Parathyroid adenoma (tissue), 2 donors: ENCODE data around the gene MAPK13.

Experiments used
- H2AFZ ChIP-seq: fragments of 300-600 bp; sonication (generic); one replicate; pipeline ENCODE4 v1.7.0; 2017; ENCODE audit warnings: antibody characterized with exemption, mild to moderate bottlenecking
- H3K27ac ChIP-seq: fragments of 300-600 bp; sonication (generic); one replicate; pipeline ENCODE4 v1.7.0; 2017
- H3K27me3 ChIP-seq: fragments of 300-600 bp; sonication (generic); one replicate; pipeline ENCODE4 v1.7.0; 2017; ENCODE audit warnings: low read length; ENCODE audit not compliant: control insufficient read depth, insufficient read depth
- H3K36me3 ChIP-seq: fragments of 300-600 bp; sonication (generic); one replicate; pipeline ENCODE4 v1.7.0; 2017; ENCODE audit warnings: low read length; ENCODE audit not compliant: control insufficient read depth, insufficient read depth
- H3K4me1 ChIP-seq: fragments of 300-600 bp; sonication (generic); one replicate; pipeline ENCODE4 v1.7.0; 2017; ENCODE audit warnings: control low read depth
- H3K4me2 ChIP-seq: fragments of 300-600 bp; sonication (generic); one replicate; pipeline ENCODE4 v1.7.0; 2017; ENCODE audit warnings: low read length
- H3K4me3 ChIP-seq: fragments of 300-600 bp; sonication (generic); one replicate; pipeline ENCODE4 v1.7.0; 2017; ENCODE audit warnings: low read depth, low read length
- H3K79me2 ChIP-seq: fragments of 300-600 bp; sonication (generic); one replicate; pipeline ENCODE4 v1.7.0; 2017; ENCODE audit warnings: control low read depth
- H3K9ac ChIP-seq: fragments of 300-600 bp; sonication (generic); one replicate; pipeline ENCODE4 v1.7.0; 2017; ENCODE audit warnings: mild to moderate bottlenecking
- H3K9me3 ChIP-seq: fragments of 300-600 bp; sonication (generic); one replicate; pipeline ENCODE4 v1.7.0; 2017; ENCODE audit warnings: low read length; ENCODE audit not compliant: control insufficient read depth
- CTCF ChIP-seq: fragments of 300-600 bp; sonication (generic); IDR thresholded peaks from one replicate; pipeline ENCODE4 v1.7.0; 2017; ENCODE audit warnings: antibody characterized with exemption, mild to moderate bottlenecking
- donor health status: primary hyperparathyroidism.

The MAPK13 gene

GRCh38 chr6:36133148-36133547 lies 2.8 kb downstream of the MAPK13 start:
- no peak overlapping the region for H2AFZ ChIP-seq
- peaks cover 8% of the 10 kb centered on the region for H3K79me2 ChIP-seq
- peaks cover 25% of the 10 kb centered on the region for H3K4me1 ChIP-seq
- no peaks in the 10 kb centered on the region for H3K36me3 ChIP-seq
- no peaks in the 10 kb centered on the region for H3K9me3 ChIP-seq
- H3K27ac ChIP-seq = peak overlapping the region; percentile 98
- no peak overlapping the region for H3K4me3 ChIP-seq
- TF ChIP-seq CTCF = no peak
- H3K27me3 ChIP-seq = no peaks in the 10 kb centered on the region
- no peak overlapping the region for H3K9ac ChIP-seq
- H3K4me2 ChIP-seq = no peak overlapping the region

GRCh38 chr6:36133912-36134311 lies 3.6 kb downstream of the MAPK13 start:
- Histone ChIP-seq H3K9ac (no peak overlapping the region), H3K4me1 (peaks cover 25% of the 10 kb centered on the region)

GRCh38 chr6:36135053-36135731 lies 4.9 kb downstream of the MAPK13 start:
- no peak for TF ChIP-seq CTCF
- no peak overlapping the region for H3K9ac ChIP-seq
- H3K9me3 ChIP-seq = no peaks in the 10 kb centered on the region
- peaks cover 8% of the 10 kb centered on the region for H3K79me2 ChIP-seq
- H2AFZ ChIP-seq = no peak overlapping the region
- no peak overlapping the region for H3K4me3 ChIP-seq
- H3K27ac ChIP-seq = no peak overlapping the region
- no peak overlapping the region for H3K4me2 ChIP-seq
- H3K27me3 ChIP-seq = no peaks in the 10 kb centered on the region
- H3K4me1 ChIP-seq = peaks cover 21% of the 10 kb centered on the region
- H3K36me3 ChIP-seq = no peaks in the 10 kb centered on the region

More at GRCh38 chr6:36133912-36134311, 3.6 kb downstream of the MAPK13 start:
- Histone ChIP-seq H3K79me2 (peaks cover 8% of the 10 kb centered on the region), H3K27ac (no peak overlapping the region), H3K36me3 (no peaks in the 10 kb centered on the region), H3K9me3 (no peaks in the 10 kb centered on the region), H2AFZ (no peak overlapping the region), H3K4me3 (no peak overlapping the region), H3K4me2 (no peak overlapping the region), H3K27me3 (no peaks in the 10 kb centered on the region)
- no peak for TF ChIP-seq CTCF

DNA sequence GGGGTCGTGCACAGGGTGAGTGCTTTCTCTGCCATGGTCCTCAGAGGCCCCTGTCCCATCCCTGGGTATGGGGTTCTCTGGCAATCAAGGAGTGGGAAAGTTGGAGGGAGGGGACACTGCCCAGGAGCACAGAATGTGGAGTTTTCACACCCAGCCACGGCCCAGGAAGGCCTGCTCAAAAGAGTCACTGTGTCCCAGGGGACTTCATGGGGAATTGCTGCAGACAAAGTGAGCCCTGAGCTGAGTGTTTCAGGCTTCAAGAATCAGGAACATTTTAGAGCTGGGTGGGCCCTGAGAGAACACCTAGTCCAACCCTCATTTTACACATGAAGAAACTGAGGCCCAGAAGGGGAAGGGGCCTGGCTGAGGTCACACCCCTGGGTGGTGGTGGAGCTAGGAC lies 5.7 kb downstream of the MAPK13 start:
- no peak overlapping the region for H3K27ac ChIP-seq
- H3K4me3 ChIP-seq = no peak overlapping the region
- no peak overlapping the region for H3K9ac ChIP-seq
- no peaks in the 10 kb centered on the region for H3K27me3 ChIP-seq
- peaks cover 21% of the 10 kb centered on the region for H3K4me1 ChIP-seq
- H2AFZ ChIP-seq = no peak overlapping the region
- peaks cover 8% of the 10 kb centered on the region for H3K79me2 ChIP-seq
- no peak for TF ChIP-seq CTCF
- H3K36me3 ChIP-seq = no peaks in the 10 kb centered on the region
- H3K4me2 ChIP-seq = no peak overlapping the region
- H3K9me3 ChIP-seq = no peaks in the 10 kb centered on the region

DNA sequence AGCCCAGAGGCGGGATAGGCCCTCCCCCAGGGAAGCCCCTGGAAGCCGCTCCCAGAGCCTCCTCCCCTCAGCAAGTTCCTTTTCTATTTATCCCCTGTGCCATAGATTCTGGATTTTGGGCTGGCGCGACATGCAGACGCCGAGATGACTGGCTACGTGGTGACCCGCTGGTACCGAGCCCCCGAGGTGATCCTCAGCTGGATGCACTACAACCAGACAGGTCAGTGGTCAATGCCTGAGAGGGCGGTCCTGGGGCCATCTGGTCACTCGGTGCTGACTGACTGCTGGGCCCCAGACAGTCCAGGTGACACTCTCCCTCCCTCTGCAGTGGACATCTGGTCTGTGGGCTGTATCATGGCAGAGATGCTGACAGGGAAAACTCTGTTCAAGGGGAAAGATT lies 6.2 kb downstream of the MAPK13 start:
- no peak overlapping the region for H3K4me2 ChIP-seq
- peaks cover 21% of the 10 kb centered on the region for H3K4me1 ChIP-seq
- no peak overlapping the region for H3K4me3 ChIP-seq
- peaks cover 8% of the 10 kb centered on the region for H3K79me2 ChIP-seq
- H3K27me3 ChIP-seq = no peaks in the 10 kb centered on the region
- TF ChIP-seq CTCF = no peak
- no peaks in the 10 kb centered on the region for H3K9me3 ChIP-seq
- H3K9ac ChIP-seq = no peak overlapping the region
- no peaks in the 10 kb centered on the region for H3K36me3 ChIP-seq
- no peak overlapping the region for H3K27ac ChIP-seq
- H2AFZ ChIP-seq = no peak overlapping the region
